ENCODE results near the gene KRT82. TPM values are rescaled to one million over a fixed set of nuclear protein-coding genes. Genes with fewer than 3 reads are reported as not detected.

KRT82 gene
- total RNA-seq, 2 experiments from 2014 or later = not detected

GRCh38 chr12:52363111-52363679, 42.9 kb downstream of the KRT82 start:
- DNase-seq (no peak), ATAC-seq (no peak)
- no peaks in the 10 kb centered on the region for H3K9me3 Mint-ChIP-seq (ENCODE audit: insufficient read depth)
- peaks cover 11% of the 10 kb centered on the region for H3K27me3 Mint-ChIP-seq (ENCODE audit: low read depth)
- no peak overlapping the region for H3K27ac Mint-ChIP-seq
- H3K4me3 Mint-ChIP-seq = no peak overlapping the region
- CTCF ChIA-PET = interaction anchor here (0.6 to 1.0 kb wide), 3 partner anchors 11 to 522 kb away, joined by 3 to 4 read pairs (median 3); no protein-coding TSS in a partner anchor
- POLR2A ChIA-PET = no interaction called here
- H3K36me3 Mint-ChIP-seq (ENCODE audit: low read depth) = no peaks in the 10 kb centered on the region
- peaks cover 29% of the 10 kb centered on the region for H3K4me1 Mint-ChIP-seq (ENCODE audit: low read depth)

GRCh38 chr12:52362118-52362726, 43.9 kb downstream of the KRT82 start:
- peaks cover 14% of the 10 kb centered on the region for H3K27me3 Mint-ChIP-seq (ENCODE audit: low read depth)
- ChIA-PET CTCF (interaction anchor here (1.0 to 2.7 kb wide), 9 partner anchors 8 to 246 kb away, joined by 3 to 21 read pairs (median 4); partner anchors contain the start of gene KRT86), POLR2A (no interaction called here)
- H3K36me3 Mint-ChIP-seq (ENCODE audit: low read depth) = no peaks in the 10 kb centered on the region
- peaks cover 37% of the 10 kb centered on the region for H3K4me1 Mint-ChIP-seq (ENCODE audit: low read depth)
- ATAC-seq (no peak), DNase-seq (peak; percentile 31)
- H3K9me3 Mint-ChIP-seq (ENCODE audit: insufficient read depth) = no peaks in the 10 kb centered on the region
- H3K27ac Mint-ChIP-seq = no peak overlapping the region
- H3K4me3 Mint-ChIP-seq = no peak overlapping the region

GRCh38 chr12:52361553-52361952, 44.6 kb downstream of the KRT82 start:
- DNase-seq (no peak), ATAC-seq (no peak)
- Mint-ChIP-seq H3K4me1 (ENCODE audit: low read depth) (peaks cover 37% of the 10 kb centered on the region), H3K4me3 (no peak overlapping the region), H3K27me3 (ENCODE audit: low read depth) (peaks cover 13% of the 10 kb centered on the region), H3K9me3 (ENCODE audit: insufficient read depth) (no peaks in the 10 kb centered on the region), H3K27ac (no peak overlapping the region), H3K36me3 (ENCODE audit: low read depth) (no peaks in the 10 kb centered on the region)
- ChIA-PET POLR2A (no interaction called here), CTCF (interaction anchor here (0.7 to 2.7 kb wide), 12 partner anchors 9 to 518 kb away, joined by 3 to 21 read pairs (median 4); partner anchors contain the start of gene KRT86)

- no peak overlapping the region for H3K27ac Mint-ChIP-seq
- DNase-seq (no peak), ATAC-seq (no peak)
- no peak overlapping the region for H3K4me3 Mint-ChIP-seq
- POLR2A ChIA-PET = no interaction called here
- no peaks in the 10 kb centered on the region for H3K9me3 Mint-ChIP-seq (ENCODE audit: insufficient read depth)
- peaks cover 37% of the 10 kb centered on the region for H3K4me1 Mint-ChIP-seq (ENCODE audit: low read depth)
- H3K36me3 Mint-ChIP-seq (ENCODE audit: low read depth) = no peaks in the 10 kb centered on the region
- peaks cover 11% of the 10 kb centered on the region for H3K27me3 Mint-ChIP-seq (ENCODE audit: low read depth)
- CTCF ChIA-PET = interaction anchor here (0.7 to 3.1 kb wide), 9 partner anchors 9 to 519 kb away, joined by 3 to 21 read pairs (median 6); partner anchors contain the start of gene KRT86
Measured at GRCh38 chr12:52360663-52361271, 45.4 kb downstream of the KRT82 start.

GRCh38 chr12:52360106-52360662, 46.0 kb downstream of the KRT82 start:
- Mint-ChIP-seq H3K27me3 (ENCODE audit: low read depth) (peaks cover 9% of the 10 kb centered on the region), H3K4me1 (ENCODE audit: low read depth) (peaks cover 37% of the 10 kb centered on the region), H3K27ac (no peak overlapping the region), H3K4me3 (no peak overlapping the region), H3K36me3 (ENCODE audit: low read depth) (no peaks in the 10 kb centered on the region), H3K9me3 (ENCODE audit: insufficient read depth) (no peaks in the 10 kb centered on the region)
- ChIA-PET CTCF (interaction anchor here (1.7 to 3.1 kb wide), 4 partner anchors 9 to 519 kb away, joined by 6 to 21 read pairs (median 8); no protein-coding TSS in a partner anchor), POLR2A (no interaction called here)
- DNase-seq (no peak), ATAC-seq (no peak)

GRCh38 chr12:52359621-52360061, 46.5 kb downstream of the KRT82 start:
- Mint-ChIP-seq H3K36me3 (ENCODE audit: low read depth) (no peaks in the 10 kb centered on the region), H3K27me3 (ENCODE audit: low read depth) (peaks cover 11% of the 10 kb centered on the region), H3K4me1 (ENCODE audit: low read depth) (peaks cover 37% of the 10 kb centered on the region), H3K4me3 (no peak overlapping the region), H3K27ac (peak overlapping the region; percentile 7), H3K9me3 (ENCODE audit: insufficient read depth) (no peaks in the 10 kb centered on the region)
- no peak for DNase-seq
- ChIA-PET POLR2A (no interaction called here), CTCF (interaction anchor here (1.7 to 3.1 kb wide), 4 partner anchors 10 to 80 kb away, joined by 4 to 9 read pairs (median 6); no protein-coding TSS in a partner anchor)
- ATAC-seq = no peak

GRCh38 chr12:52358575-52359350, 47.4 kb downstream of the KRT82 start:
- ATAC-seq = peak; percentile 97
- peaks cover 14% of the 10 kb centered on the region for H3K27me3 Mint-ChIP-seq (ENCODE audit: low read depth)
- peak overlapping the region; percentile 76 for H3K27ac Mint-ChIP-seq
- DNase-seq = peak; percentile 75
- no peaks in the 10 kb centered on the region for H3K9me3 Mint-ChIP-seq (ENCODE audit: insufficient read depth)
- CTCF ChIA-PET = interaction anchor here (0.7 to 3.1 kb wide), 7 partner anchors 11 to 216 kb away, joined by 3 to 9 read pairs (median 6); no protein-coding TSS in a partner anchor
- no peaks in the 10 kb centered on the region for H3K36me3 Mint-ChIP-seq (ENCODE audit: low read depth)
- POLR2A ChIA-PET = interaction anchor here (0.6 kb wide), 1 partner anchor 442 kb away, joined by 3 read pairs; no protein-coding TSS in a partner anchor
- H3K4me1 Mint-ChIP-seq (ENCODE audit: low read depth) = peaks cover 37% of the 10 kb centered on the region
- H3K4me3 Mint-ChIP-seq = no peak overlapping the region

GRCh38 chr12:52356762-52357580, 49.2 kb downstream of the KRT82 start:
- DNase-seq (no peak), ATAC-seq (no peak)
- POLR2A ChIA-PET = no interaction called here
- Mint-ChIP-seq H3K36me3 (ENCODE audit: low read depth) (no peaks in the 10 kb centered on the region), H3K4me3 (no peak overlapping the region), H3K9me3 (ENCODE audit: insufficient read depth) (no peaks in the 10 kb centered on the region), H3K27ac (no peak overlapping the region), H3K27me3 (ENCODE audit: low read depth) (peaks cover 23% of the 10 kb centered on the region), H3K4me1 (ENCODE audit: low read depth) (peaks cover 39% of the 10 kb centered on the region)
- CTCF ChIA-PET = interaction anchor here (1.1 kb wide), 1 partner anchor 19 kb away, joined by 4 read pairs; no protein-coding TSS in a partner anchor

GRCh38 chr12:52356031-52356761, 49.9 kb downstream of the KRT82 start:
- DNase-seq = no peak
- H3K4me1 Mint-ChIP-seq (ENCODE audit: low read depth) = peaks cover 36% of the 10 kb centered on the region

GRCh38 chr12:52355176-52355575, 51.0 kb downstream of the KRT82 start:
- peaks cover 30% of the 10 kb centered on the region for H3K27me3 Mint-ChIP-seq (ENCODE audit: low read depth)

More at GRCh38 chr12:52356031-52356761, 49.9 kb downstream of the KRT82 start:
- CTCF ChIA-PET = no interaction called here
- no peaks in the 10 kb centered on the region for H3K9me3 Mint-ChIP-seq (ENCODE audit: insufficient read depth)
- no peaks in the 10 kb centered on the region for H3K36me3 Mint-ChIP-seq (ENCODE audit: low read depth)
- no peak for ATAC-seq
- H3K27me3 Mint-ChIP-seq (ENCODE audit: low read depth) = peaks cover 26% of the 10 kb centered on the region
- POLR2A ChIA-PET = no interaction called here
- H3K4me3 Mint-ChIP-seq = no peak overlapping the region
- H3K27ac Mint-ChIP-seq = no peak overlapping the region

More at GRCh38 chr12:52355176-52355575, 51.0 kb downstream of the KRT82 start:
- Mint-ChIP-seq H3K4me1 (ENCODE audit: low read depth) (peaks cover 35% of the 10 kb centered on the region), H3K4me3 (no peak overlapping the region), H3K27ac (no peak overlapping the region), H3K36me3 (ENCODE audit: low read depth) (no peaks in the 10 kb centered on the region), H3K9me3 (ENCODE audit: insufficient read depth) (no peaks in the 10 kb centered on the region)
- DNase-seq = no peak
- ChIA-PET POLR2A (no interaction called here), CTCF (interaction anchor here (1.4 kb wide), 1 partner anchor 27 kb away, joined by 3 read pairs; no protein-coding TSS in a partner anchor)
- no peak for ATAC-seq
